HG03108 (cell line): ENCODE data around the gene MAT2A.
A peak's percentile ranks its signal among the peaks of the same experiment; 100 is the strongest.
"Not testable (repeated sequence)": the region's sequence is repeated elsewhere in the genome, so short reads cannot be mapped to it uniquely, and the experiment has no call there.

Experiments
- ATAC-seq: cut with Tn5 transposase; IDR thresholded peaks from one replicate; pipeline ENCODE4 v1.9.1; 2021; ENCODE audit warnings: moderate library complexity; ENCODE audit not compliant: unreplicated experiment

Gene MAT2A

GRCh38 chr2:85547089-85547858 is 8.3 kb downstream of the MAT2A start:
- ATAC-seq = no peak

GRCh38 chr2:85547859-85548607 is 9.1 kb downstream of the MAT2A start:
- ATAC-seq = no peak

DNA sequence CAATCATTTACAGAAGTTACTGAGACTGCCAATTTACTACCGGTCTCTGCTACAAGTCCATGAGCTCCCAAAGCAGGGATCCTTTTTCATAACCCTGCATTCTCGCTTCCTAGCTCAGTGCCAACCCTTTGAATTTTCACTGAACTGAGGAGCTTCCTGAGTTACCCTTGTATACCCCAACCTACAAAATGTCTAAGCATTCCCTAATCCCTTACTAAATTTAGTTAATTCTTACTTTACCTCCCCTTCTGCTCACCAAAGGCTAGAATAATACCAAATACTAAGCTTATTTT is 9.6 kb downstream of the MAT2A start:
- ATAC-seq = no peak

- no peak for ATAC-seq
Measured at GRCh38 chr2:85549095-85549494, 10.1 kb downstream of the MAT2A start.

DNA sequence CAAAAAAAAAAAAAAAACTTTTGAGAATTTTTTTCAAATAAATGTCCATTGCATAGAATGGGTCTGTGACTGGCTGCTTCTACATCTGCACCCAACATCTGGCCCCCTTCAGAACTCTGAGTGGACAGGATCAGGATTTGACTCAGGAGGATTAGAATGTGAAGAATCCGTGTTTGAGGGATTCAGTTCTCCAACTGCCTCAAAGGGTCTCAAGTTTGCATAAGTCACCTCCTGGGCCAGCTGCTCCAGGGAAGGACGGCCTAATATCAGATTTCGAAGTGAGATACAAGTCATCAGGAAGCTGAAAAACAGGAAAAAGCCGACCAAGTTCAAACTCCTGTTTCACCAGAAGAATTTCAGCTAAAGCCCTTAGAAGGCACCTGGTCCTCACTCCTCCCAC is 10.9 kb downstream of the MAT2A start:
- no peak for ATAC-seq

- no peak for ATAC-seq
Measured at GRCh38 chr2:85550486-85550885, 11.5 kb downstream of the MAT2A start.

DNA sequence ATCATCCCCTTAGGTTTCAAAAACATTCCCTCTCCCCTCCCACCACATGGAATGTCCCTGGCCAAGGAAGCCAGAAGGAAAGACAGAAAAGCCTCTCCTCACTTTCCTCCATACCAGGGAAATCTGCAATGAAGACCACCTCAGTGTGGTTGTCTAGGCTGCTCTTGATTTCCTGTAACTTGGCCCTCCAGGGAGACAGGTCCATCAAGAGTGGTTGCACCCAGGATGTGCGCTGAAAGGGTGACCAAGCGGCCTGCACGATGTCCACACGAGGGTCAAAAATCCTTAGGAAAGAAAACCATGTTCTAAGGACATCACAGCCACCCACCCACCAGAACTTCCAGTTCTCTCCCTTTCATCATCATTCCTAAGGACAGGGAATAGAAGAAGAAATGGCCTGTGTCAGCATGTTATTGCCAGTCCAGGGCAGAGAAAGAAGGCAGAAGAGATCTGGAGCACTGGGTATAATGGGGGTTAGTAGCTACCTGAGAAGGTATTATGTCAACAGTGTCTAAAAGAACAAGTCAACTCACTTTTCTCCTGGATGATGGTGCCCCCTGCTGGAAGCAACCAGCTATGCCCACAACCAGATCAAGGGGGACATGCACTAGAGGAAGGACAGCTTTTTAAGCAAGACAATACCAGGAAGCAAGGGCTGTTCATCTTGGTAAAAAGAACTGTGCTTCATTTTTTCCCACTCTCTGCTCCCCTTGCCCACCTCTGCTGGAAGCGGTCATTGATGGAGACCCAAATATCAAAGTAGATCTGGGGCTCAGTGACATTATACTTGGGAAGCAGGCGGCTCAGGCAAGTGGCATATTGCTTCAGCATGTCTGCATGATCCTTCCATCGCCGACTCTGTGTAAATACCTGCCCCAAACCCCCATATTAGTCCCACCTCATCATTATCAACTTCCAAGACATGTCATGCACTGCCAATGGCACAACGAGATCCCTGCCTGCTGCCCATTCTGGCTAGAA is 13.0 kb downstream of the MAT2A start:
- no peak for ATAC-seq

- ATAC-seq = no peak
Measured at GRCh38 chr2:85553184-85553583, 14.2 kb downstream of the MAT2A start.

DNA sequence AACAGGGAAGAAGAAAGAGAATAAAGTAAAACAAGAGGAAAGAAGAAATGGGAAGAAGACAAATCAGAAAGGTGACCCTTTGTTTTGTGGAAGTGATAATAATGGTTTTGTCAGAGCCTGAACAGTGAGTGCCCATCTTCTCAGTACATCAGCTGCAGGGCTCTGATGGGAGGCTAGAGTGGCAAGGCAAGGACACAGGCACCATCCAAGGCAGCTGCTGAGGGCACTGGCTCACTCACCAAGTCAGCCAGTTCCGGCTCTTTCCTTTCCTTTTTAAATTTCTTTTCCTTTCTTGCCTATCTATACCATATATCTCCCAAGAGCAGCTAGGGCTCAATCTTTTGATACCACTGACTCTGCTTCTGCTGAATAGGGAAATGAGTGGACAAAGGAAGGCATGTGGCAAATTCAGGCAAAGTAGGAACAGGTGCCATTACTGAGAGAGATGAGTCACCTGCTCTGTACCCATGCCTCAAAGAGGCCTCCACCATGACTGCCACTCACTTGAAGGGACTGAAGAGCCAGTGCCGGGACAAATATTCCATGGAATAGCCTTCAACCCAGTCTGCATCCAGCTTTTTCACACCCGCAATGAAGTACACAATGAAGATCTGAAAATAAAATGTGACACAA is 16.1 kb downstream of the MAT2A start:
- ATAC-seq = no peak

DNA sequence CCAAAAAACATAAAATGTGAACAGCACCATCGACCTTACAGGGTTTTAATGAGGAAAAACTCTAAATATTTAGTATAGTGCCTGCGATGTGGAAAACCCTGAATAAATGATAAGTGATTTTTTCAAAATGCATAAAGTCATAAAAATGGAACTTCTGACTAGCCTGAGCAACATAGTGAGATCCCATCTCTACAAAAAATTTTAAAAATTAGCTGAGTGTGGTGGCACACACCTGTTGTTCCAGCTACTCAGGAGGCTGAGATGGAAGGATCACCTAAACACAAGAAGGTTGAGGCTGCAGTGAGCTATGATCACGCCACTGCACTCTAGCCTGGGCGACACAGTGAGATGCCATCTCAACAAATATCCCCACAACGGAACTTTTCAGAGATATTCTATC is 18.2 kb downstream of the MAT2A start:
- no peak for ATAC-seq

GRCh38 chr2:85558160-85558559 is 19.2 kb downstream of the MAT2A start:
- ATAC-seq = no peak

GRCh38 chr2:85560403-85560726 is 21.4 kb downstream of the MAT2A start:
- not testable (repeated sequence) for ATAC-seq

- ATAC-seq = no peak
Measured at GRCh38 chr2:85560812-85561279, 21.9 kb downstream of the MAT2A start.

GRCh38 chr2:85561280-85562212 is 22.6 kb downstream of the MAT2A start, which contains the start of gene GGCX:
TSS of gene GGCX (minus strand) at chr2:85561493. CDS start at chr2:85561428, 65 bp downstream.
- peak; percentile 87 for ATAC-seq

- no peak for ATAC-seq
Measured at GRCh38 chr2:85564144-85564563, 25.2 kb downstream of the MAT2A start.

DNA sequence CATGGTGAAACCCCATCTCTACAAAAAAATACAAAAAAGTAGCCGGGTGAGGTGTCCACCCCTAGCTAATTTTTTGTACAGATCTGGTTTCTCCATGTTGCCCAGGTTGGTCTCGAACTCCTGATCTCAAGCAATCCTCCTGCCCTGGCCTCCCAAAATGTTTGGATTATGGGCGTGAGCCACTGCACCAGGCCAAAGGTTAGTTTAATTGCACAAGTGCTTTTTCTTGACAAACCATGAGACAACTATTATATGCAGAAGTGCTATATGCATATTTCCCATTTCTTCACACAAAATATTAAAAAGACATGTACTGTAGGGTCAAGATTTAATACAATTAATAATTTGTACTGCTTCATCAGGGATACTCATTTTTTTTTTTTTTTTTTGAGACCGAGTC is 27.3 kb downstream of the MAT2A start:
- ATAC-seq = no peak

DNA sequence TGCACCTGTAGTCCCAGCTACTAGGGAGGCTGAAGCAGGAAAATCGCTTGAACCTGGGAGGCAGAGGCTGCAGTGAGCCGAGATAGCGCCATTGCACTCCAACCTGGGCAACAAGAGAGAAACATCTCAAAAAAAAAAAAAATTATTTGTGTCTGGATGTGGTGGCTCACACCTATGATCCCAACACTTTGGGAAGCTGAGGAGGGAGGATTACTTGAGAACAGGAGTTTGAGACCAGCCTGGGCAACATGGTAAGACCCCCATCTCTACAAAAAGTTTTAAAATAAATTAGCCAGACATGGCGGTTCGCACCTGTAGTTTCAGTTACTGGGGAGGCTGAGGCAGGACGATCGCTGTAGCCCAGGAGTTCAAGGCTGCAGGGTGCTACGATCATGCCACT is 36.8 kb downstream of the MAT2A start:
- ATAC-seq = no peak

DNA sequence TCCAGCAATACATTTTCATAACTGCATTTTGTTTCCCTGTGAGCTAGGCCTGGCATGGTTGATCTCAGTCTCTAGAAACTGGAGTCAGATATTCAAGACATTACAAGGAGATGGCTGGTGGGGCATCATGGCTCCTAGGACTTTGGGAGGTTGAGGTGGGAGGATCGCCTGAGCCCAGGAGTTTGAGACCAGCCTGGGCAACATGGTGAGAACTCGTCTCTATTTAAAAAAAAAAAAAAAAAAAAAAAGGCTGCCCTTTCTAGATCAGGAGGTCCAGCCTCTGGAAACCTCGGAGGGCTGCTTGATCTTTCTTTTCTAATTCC is 38.1 kb downstream of the MAT2A start:
- no peak for ATAC-seq

- peak; percentile 56 for ATAC-seq
Measured at GRCh38 chr2:85577386-85578242, 38.6 kb downstream of the MAT2A start, which contains the start of gene VAMP8. TSS of gene VAMP8 (plus strand) at chr2:85577586. CDS start at chr2:85577647, 61 bp downstream.
